NCI-H82 treated with DMSO at 0.1 percent for 48 hours (cell line): Measurements from ENCODE around the gene PPIL6.
"Not testable (repeated sequence)": the region's sequence is repeated elsewhere in the genome, so short reads cannot be mapped to it uniquely, and the experiment has no call there.

Source experiments
- DNase-seq: peaks from one replicate; lab custom pipeline; 2025; ENCODE audit not compliant: unreplicated experiment; lab: John Stamatoyannopoulos, UW

The PPIL6 gene

GRCh38 chr6:109369728-109370127 is 70.7 kb downstream of the PPIL6 start:
- DNase-seq, result no peak

DNA sequence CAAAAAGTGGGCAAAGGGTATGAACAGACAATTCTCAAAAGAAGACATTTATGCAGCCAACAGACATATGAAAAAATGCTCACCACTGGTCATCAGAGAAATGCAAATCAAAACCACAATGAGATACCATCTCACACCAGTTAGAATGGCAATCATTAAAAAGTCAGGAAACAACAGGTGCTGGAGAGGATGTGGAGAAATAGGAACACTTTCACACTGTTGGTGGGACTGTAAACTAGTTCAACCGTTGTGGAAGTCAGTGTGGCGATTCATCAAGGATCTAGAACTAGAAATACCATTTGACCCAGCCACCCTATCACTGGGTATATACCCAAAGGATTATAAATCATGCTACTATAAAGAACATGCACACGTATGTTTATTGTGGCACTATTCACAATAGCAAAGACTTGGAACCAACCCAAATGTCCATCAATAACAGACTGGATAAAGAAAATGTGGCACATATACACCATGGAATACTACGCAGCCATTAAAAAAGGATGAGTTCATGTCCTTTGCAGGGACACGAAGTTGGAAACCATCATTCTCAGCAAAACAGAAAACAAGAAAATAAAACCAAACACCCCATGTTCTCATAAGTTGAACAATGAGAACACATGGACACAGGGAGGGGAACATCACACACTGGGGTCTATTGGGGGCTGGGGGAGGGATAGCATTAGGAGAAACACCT is 75.9 kb downstream of the PPIL6 start:
- DNase-seq, result not testable (repeated sequence)

GRCh38 chr6:109363753-109364152 is 76.7 kb downstream of the PPIL6 start:
- DNase-seq, result no peak

GRCh38 chr6:109362102-109362884 is 78.1 kb downstream of the PPIL6 start:
- no peak for DNase-seq

GRCh38 chr6:109360791-109361190 is 79.6 kb downstream of the PPIL6 start:
- no peak for DNase-seq

GRCh38 chr6:109360281-109360680 is 80.1 kb downstream of the PPIL6 start:
- no peak for DNase-seq

DNA sequence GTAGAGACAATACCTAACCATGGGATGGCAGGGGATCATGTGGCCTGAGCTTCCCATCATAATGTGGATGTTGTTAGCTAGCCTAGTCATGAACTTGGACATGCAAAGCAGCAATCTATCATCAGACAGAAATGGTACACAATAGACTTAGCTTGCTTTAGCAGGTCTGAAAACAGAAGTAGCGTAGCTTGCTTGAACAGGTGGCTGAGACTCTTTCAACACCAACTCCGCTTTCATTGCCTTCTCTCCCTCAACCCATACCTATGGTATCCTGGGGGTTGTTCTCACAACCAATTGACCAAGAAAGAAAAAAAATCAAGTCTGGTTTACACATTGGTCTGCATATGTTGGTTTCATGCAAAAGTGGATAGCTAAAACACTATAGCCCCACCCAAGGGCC is 81.2 kb downstream of the PPIL6 start:
- DNase-seq, result no peak

- DNase-seq, result no peak
These were observed 82.2 kb downstream of the PPIL6 start for GRCh38 chr6:109358204-109358603.

GRCh38 chr6:109356237-109356636 is 84.2 kb downstream of the PPIL6 start:
- DNase-seq, result no peak

DNA sequence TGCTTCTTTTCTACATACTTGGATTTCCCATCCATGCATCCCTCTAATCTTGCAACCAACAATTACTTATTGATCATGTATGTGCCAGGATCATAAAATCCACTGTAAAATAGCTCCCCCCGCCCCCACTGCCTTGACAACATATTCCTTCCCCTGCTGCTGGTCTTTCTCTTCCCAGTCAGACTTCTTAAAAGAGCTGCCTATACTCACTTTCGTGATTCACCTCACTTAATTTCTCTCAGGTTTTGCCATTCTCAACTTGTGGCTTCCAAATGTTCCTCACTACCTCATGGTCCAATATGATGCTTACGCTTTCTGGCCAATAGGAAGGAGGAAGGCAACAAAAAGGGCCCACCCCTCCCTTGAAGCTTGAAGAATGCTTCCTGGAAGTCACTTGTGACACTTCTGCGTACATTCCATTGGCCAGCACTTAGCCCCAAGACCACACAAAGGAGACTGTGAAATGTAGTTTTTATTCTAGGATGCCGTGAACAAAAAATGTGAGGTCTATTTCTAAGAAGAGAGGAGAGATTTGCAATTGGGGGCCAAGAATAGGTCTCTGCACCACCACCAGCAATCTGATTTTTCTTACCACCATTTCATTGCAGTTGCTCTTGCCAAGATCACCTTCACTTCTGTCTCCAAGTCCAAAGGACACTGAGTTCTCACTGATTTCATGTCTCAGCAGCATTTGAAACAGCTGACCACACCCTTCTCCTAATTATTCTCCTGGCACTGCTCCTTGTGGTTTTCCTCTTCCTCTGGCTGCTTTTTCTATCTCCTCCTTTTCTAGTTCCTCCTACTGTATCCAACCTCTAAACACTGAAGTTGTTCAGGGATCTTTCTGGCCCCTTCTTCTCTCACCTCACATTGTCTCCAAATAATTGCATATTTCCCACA is 88.9 kb downstream of the PPIL6 start:
- no peak for DNase-seq

DNA sequence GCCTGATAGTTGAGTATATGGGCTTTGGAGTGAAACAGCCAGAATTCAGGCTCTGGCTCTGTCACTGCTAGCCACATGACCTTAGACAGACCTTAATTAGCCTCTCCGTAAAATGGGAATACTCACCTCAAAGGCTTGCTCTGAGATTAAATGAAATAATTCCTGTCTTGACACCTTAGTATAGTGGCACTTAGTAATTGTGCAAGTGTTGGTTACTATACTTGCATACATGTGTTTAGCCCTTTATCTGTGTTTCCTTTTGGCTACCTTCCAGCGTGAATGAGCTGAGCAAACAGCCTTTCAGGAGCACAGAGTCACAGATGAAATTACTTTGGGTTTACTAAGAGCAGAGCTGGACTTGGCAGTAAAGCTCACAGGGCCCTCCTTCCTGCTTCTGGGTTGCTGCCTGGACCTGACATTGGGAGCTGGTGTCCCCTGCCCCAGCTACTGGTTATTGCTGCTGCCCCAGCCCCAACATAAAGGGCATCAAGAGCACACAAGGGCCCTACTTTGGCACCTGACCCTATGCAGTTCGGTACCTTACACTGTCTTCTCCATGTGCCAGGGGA is 90.9 kb downstream of the PPIL6 start:
- no peak for DNase-seq

GRCh38 chr6:109348226-109348625 is 92.2 kb downstream of the PPIL6 start:
- no peak for DNase-seq

DNA sequence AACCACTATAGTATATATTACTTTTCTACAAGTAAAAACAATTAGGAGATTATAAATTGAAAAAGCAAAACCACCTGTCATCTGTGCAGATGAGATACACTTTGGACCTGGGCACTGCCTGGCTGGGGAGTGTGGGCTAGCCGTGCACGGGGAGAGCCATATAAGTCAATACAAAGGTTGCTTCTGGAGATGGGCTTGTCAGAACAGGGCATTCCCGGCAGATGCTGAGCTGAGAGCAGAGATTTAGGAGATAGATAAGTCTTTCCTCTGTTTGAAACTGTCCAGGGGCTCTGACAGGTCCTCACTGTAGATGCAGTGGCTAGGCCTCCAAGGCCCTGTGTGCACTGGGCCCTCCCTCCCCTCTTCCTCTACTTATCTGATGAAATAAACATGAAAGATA is 92.6 kb downstream of the PPIL6 start:
- no peak for DNase-seq

DNA sequence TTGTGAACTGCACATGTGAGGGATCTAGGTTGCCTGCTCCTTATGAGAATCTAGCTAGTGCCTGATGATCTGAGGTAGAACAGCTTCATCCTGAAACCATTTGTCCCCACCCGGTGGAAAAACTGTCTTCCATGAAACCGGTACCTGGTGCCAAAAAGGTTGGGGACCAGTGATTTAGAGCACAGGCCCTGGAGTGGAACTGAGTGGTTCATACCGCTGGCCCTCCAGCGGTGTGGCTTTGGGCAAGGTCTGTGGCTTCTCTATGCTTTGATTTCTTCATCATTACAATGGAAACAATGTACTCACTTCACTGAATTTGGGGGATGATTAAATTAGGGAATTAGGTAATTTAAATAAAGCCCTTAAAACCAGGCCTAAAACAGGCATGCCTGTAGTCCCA is 94.4 kb downstream of the PPIL6 start:
- no peak for DNase-seq

DNA sequence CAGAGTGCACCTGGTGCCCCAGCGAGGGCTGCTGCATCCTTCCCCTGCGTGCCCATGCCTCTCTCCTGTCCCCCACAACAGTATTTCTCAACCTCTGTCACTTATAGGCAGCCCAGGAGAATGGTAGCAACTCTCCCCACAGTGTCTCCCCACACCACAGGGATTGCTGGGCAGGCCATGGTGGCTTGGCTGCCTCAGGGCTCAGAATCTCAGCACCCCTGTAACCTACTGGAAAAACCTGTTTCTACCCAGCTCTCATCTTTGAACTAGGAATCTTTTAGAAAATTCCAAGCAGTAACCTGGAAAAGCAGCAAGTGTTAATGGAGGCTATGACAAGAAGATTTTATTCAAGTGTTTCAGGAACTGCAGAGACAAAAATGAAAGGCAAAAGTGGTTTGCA is 96.2 kb downstream of the PPIL6 start:
- DNase-seq, result no peak

DNA sequence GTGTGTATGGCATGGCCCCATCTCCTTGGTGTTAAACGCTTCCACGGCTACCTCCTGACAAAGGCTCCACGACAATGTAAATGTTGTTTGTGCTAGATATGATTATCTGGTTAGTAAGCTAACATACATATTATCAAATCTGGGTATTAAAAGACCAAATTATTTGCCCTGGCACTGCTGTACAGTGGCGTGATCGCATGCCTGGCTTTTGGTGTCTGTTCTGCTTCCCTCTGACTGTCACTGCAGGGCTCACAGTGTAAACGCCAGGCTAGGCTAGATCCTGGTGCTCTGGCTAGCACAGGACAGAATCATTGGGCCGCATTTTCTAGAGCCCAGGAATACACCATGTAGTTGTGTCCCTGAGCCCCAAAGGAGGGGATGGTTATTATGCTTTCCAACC is 96.9 kb downstream of the PPIL6 start:
- DNase-seq, result no peak

- DNase-seq, result no peak
These were observed 97.5 kb downstream of the PPIL6 start for GRCh38 chr6:109342911-109343310.

GRCh38 chr6:109342506-109342905 is 97.9 kb downstream of the PPIL6 start:
- DNase-seq, result no peak

- no peak for DNase-seq
These were observed 99.6 kb downstream of the PPIL6 start for GRCh38 chr6:109340811-109341210.
